Activated T-cell treated with anti-CD3 and anti-CD28 coated beads, Interleukin-2, amount 50 U/mL, for 24 hours (primary cell): ENCODE measurements around the gene PERM1.
"Not testable (repeated sequence)": the region's sequence is repeated elsewhere in the genome, so short reads cannot be mapped to it uniquely, and the experiment has no call there.

Experiments
- DNase-seq: peaks from one replicate; pipeline ENCODE4 v3.0.0-alpha.2; 2020
- H3K27ac Mint-ChIP-seq: 2 replicates; pipeline ENCODE4 v1.8.0; 2020; ENCODE audit warnings: mild to moderate bottlenecking, mixed read lengths
- H3K27me3 Mint-ChIP-seq: 2 replicates; pipeline ENCODE4 v1.8.0; 2020; ENCODE audit warnings: mixed read lengths
- H3K36me3 Mint-ChIP-seq: 2 replicates; pipeline ENCODE4 v1.8.0; 2020; ENCODE audit warnings: low read depth, mixed read lengths
- H3K4me1 Mint-ChIP-seq: 2 replicates; pipeline ENCODE4 v1.8.0; 2020; ENCODE audit warnings: low read depth, mixed read lengths
- H3K4me3 Mint-ChIP-seq: 2 replicates; pipeline ENCODE4 v1.8.0; 2020; ENCODE audit warnings: mild to moderate bottlenecking, moderate library complexity, mixed read lengths
- H3K9me3 Mint-ChIP-seq: 2 replicates; pipeline ENCODE4 v1.8.0; 2020; ENCODE audit warnings: mixed read lengths

The PERM1 gene

GRCh38 chr1:950268-950667 is 31.6 kb downstream of the PERM1 start:
- Mint-ChIP-seq H3K36me3 (peaks cover 100% of the 10 kb centered on the region), H3K27me3 (no peaks in the 10 kb centered on the region), H3K27ac (no peak overlapping the region), H3K4me3 (no peak overlapping the region), H3K9me3 (no peaks in the 10 kb centered on the region), H3K4me1 (no peaks in the 10 kb centered on the region)
- DNase-seq: no peak

GRCh38 chr1:947958-948357 is 33.9 kb downstream of the PERM1 start:
- H3K27me3 Mint-ChIP-seq: peaks cover 5% of the 10 kb centered on the region
- peaks cover 92% of the 10 kb centered on the region for H3K36me3 Mint-ChIP-seq
- H3K9me3 Mint-ChIP-seq: no peaks in the 10 kb centered on the region
- no peak for DNase-seq
- no peak overlapping the region for H3K27ac Mint-ChIP-seq
- no peaks in the 10 kb centered on the region for H3K4me1 Mint-ChIP-seq
- H3K4me3 Mint-ChIP-seq: no peak overlapping the region

- peaks cover 81% of the 10 kb centered on the region for H3K36me3 Mint-ChIP-seq
- not testable (repeated sequence) for H3K9me3 Mint-ChIP-seq, H3K27me3 Mint-ChIP-seq
These were observed 35.1 kb downstream of the PERM1 start for GRCh38 chr1:946811-947210.

GRCh38 chr1:945688-946556 is 36.0 kb downstream of the PERM1 start:
- Mint-ChIP-seq H3K4me1 (peaks cover 3% of the 10 kb centered on the region), H3K27me3 (peaks cover 11% of the 10 kb centered on the region), H3K27ac (no peak overlapping the region), H3K36me3 (peaks cover 72% of the 10 kb centered on the region), H3K4me3 (no peak overlapping the region), H3K9me3 (no peaks in the 10 kb centered on the region)
- DNase-seq: no peak

More at GRCh38 chr1:946811-947210, 35.1 kb downstream of the PERM1 start:
- DNase-seq, H3K27ac Mint-ChIP-seq, H3K4me3 Mint-ChIP-seq, H3K4me1 Mint-ChIP-seq: not testable (repeated sequence)

- Mint-ChIP-seq H3K27ac (no peak overlapping the region), H3K4me1 (peaks cover 9% of the 10 kb centered on the region), H3K9me3 (no peaks in the 10 kb centered on the region), H3K4me3 (no peak overlapping the region), H3K27me3 (peaks cover 17% of the 10 kb centered on the region), H3K36me3 (peaks cover 59% of the 10 kb centered on the region)
- no peak for DNase-seq
These were observed 37.3 kb downstream of the PERM1 start for GRCh38 chr1:944341-945325.

- Mint-ChIP-seq H3K36me3 (peaks cover 50% of the 10 kb centered on the region), H3K27ac (no peak overlapping the region), H3K27me3 (peaks cover 26% of the 10 kb centered on the region), H3K9me3 (no peaks in the 10 kb centered on the region), H3K4me1 (peaks cover 9% of the 10 kb centered on the region), H3K4me3 (no peak overlapping the region)
- DNase-seq: no peak
These were observed 38.1 kb downstream of the PERM1 start for GRCh38 chr1:943545-944340.

GRCh38 chr1:942864-943533 is 38.9 kb downstream of the PERM1 start:
- H3K36me3 Mint-ChIP-seq: peaks cover 43% of the 10 kb centered on the region
- H3K27ac Mint-ChIP-seq: no peak overlapping the region
- DNase-seq: no peak
- peaks cover 9% of the 10 kb centered on the region for H3K4me1 Mint-ChIP-seq
- H3K4me3 Mint-ChIP-seq: no peak overlapping the region
- H3K27me3 Mint-ChIP-seq: peaks cover 34% of the 10 kb centered on the region
- H3K9me3 Mint-ChIP-seq: no peaks in the 10 kb centered on the region

- no peak overlapping the region for H3K4me3 Mint-ChIP-seq
- H3K27ac Mint-ChIP-seq: no peak overlapping the region
- peaks cover 9% of the 10 kb centered on the region for H3K4me1 Mint-ChIP-seq
- H3K36me3 Mint-ChIP-seq: peaks cover 37% of the 10 kb centered on the region
- peaks cover 38% of the 10 kb centered on the region for H3K27me3 Mint-ChIP-seq
- DNase-seq: peak; percentile 58
- no peaks in the 10 kb centered on the region for H3K9me3 Mint-ChIP-seq
These were observed 39.5 kb downstream of the PERM1 start for GRCh38 chr1:942411-942821.

- no peak overlapping the region for H3K27ac Mint-ChIP-seq
- peak; percentile 55 for DNase-seq
- peaks cover 31% of the 10 kb centered on the region for H3K36me3 Mint-ChIP-seq
- H3K9me3 Mint-ChIP-seq: no peaks in the 10 kb centered on the region
- H3K27me3 Mint-ChIP-seq: peaks cover 42% of the 10 kb centered on the region
- peaks cover 9% of the 10 kb centered on the region for H3K4me1 Mint-ChIP-seq
- peak overlapping the region; percentile 59 for H3K4me3 Mint-ChIP-seq
These were observed 40.1 kb downstream of the PERM1 start for GRCh38 chr1:941588-942383.

GRCh38 chr1:941015-941587 is 40.8 kb downstream of the PERM1 start:
- peaks cover 44% of the 10 kb centered on the region for H3K27me3 Mint-ChIP-seq
- no peak for DNase-seq
- H3K27ac Mint-ChIP-seq: peak overlapping the region; percentile 59
- peaks cover 9% of the 10 kb centered on the region for H3K4me1 Mint-ChIP-seq
- peaks cover 24% of the 10 kb centered on the region for H3K36me3 Mint-ChIP-seq
- peak overlapping the region; percentile 59 for H3K4me3 Mint-ChIP-seq
- H3K9me3 Mint-ChIP-seq: no peaks in the 10 kb centered on the region

- Mint-ChIP-seq H3K4me1 (peaks cover 12% of the 10 kb centered on the region), H3K27ac (no peak overlapping the region), H3K4me3 (peak overlapping the region; percentile 59), H3K36me3 (peaks cover 16% of the 10 kb centered on the region), H3K9me3 (no peaks in the 10 kb centered on the region), H3K27me3 (peaks cover 49% of the 10 kb centered on the region)
- DNase-seq: peak; percentile 60
These were observed 41.5 kb downstream of the PERM1 start for GRCh38 chr1:940107-941014.

GRCh38 chr1:939511-940106 is 42.3 kb downstream of the PERM1 start:
- peaks cover 9% of the 10 kb centered on the region for H3K36me3 Mint-ChIP-seq
- no peak for DNase-seq
- H3K9me3 Mint-ChIP-seq: no peaks in the 10 kb centered on the region
- H3K27ac Mint-ChIP-seq: no peak overlapping the region
- peaks cover 18% of the 10 kb centered on the region for H3K4me1 Mint-ChIP-seq
- peaks cover 56% of the 10 kb centered on the region for H3K27me3 Mint-ChIP-seq
- H3K4me3 Mint-ChIP-seq: no peak overlapping the region
